ELF-1 (cell line): Measurements from ENCODE around the gene SCIN.
A peak's percentile ranks its signal among the peaks of the same experiment; 100 is the strongest.
"Not testable (repeated sequence)": the region's sequence is repeated elsewhere in the genome, so short reads cannot be mapped to it uniquely, and the experiment has no call there.

Experiments used
- DNase-seq: peaks from one replicate; pipeline ENCODE4 v3.0.0-alpha.2; 2016; ENCODE audit warnings: low read depth, low spot score

Gene SCIN

DNA sequence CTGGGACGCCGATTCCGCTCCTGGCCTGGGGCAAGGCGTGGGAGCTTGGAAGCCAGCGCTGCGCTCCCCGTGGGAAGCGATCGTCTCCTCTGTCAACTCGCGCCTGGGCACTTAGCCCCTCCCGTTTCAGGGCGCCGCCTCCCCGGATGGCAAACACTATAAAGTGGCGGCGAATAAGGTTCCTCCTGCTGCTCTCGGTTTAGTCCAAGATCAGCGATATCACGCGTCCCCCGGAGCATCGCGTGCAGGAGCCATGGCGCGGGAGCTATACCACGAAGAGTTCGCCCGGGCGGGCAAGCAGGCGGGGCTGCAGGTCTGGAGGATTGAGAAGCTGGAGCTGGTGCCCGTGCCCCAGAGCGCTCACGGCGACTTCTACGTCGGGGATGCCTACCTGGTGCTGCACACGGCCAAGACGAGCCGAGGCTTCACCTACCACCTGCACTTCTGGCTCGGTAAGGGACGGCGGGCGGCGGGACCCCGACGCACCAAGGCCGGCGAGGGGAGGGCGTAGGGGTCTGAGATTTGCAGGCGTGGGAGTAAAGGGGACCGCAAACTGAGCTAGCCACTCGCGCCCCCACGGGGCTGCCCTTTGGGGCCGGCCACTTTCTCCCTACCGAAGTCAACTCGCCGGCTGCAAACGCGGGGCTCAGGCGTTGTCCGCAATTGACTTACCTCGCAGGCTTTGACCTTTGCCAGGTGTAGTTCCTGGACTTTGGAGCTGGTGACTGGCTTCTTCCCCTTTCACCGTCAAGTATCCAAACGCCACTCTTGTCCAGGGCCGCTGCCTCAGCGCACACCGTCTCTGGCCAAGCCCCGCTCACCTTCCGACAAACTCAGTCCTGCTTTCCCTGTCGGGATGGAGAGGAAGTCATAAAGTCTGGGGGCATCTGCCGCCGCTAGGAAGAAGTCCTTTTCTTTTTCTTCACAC, at the start of gene SCIN:
TSS of gene SCIN (plus strand) at position 187 of the 928 bp plus-strand sequence. CDS start at position 254, 67 bp downstream.
- DNase-seq = peak; percentile 45

DNA sequence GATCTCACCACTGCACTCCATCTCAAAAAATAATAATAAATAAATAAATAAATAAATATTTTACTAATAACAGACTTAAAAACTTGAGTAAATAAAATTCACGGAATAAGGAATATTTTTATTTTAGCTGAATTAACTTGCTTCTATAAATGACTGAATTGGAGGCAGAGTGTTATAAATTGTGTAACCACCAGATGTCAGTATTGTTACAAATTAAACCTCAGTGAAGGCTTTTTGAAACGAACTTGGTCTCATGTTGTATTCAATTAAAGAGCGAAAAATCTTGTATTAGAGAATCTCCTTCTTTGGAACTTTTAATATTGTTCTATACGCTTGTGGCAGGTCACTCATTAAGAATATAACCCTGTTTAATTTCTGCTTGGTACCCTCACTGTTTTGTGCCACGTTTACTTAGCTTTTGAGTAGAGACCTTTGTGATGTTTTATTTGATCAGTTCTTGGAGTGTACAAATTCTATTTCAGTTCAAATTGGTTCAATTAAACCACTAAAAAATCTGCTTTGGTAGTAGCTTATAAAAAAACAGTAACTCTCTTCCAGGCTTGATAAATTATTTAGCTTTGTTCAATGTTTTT, 45.6 kb upstream of the SCIN start:
- DNase-seq = no peak

GRCh38 chr7:12526693-12527092, 43.8 kb upstream of the SCIN start:
- not testable (repeated sequence) for DNase-seq

DNA sequence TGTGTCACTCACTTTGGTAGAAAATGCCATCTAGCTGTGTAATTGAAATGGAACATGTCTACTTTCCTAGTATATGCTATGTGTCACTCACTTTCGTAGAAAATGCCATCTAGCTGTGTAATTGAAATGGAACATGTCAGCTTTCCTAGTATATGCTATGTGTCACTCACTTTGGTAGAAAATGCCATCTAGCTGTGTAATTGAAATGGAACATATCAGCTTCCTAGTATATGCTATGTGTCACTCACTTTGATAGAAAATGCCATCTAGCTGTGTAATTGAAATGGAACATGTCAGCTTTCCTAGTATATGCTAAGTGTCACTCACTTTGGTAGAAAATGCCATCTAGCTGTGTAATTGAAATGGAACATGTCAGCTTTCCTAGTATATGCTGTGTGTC, 42.9 kb upstream of the SCIN start:
- not testable (repeated sequence) for DNase-seq

GRCh38 chr7:12529971-12530710, 40.4 kb upstream of the SCIN start:
- DNase-seq = peak; percentile 4

- DNase-seq = no peak
Observed at GRCh38 chr7:12531784-12532183, 38.7 kb upstream of the SCIN start.

DNA sequence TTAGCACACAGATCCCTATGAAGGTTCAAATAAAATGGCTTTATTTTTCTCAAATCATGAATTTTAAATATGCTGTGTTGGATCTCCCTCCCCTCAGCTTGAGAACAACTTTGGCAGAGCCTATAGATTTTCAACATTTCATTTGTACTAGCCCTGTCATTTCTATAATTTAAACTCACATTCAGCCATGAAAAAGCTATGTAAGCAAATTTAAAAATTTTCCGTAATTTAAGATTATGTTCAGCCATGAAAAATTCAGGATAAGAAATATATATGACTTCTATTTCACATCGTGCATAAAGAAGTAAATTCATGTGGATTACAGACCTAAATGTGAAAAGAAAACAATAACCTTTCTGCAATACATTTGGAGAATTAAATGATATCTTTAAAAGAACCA, 36.5 kb upstream of the SCIN start:
- DNase-seq = no peak

DNA sequence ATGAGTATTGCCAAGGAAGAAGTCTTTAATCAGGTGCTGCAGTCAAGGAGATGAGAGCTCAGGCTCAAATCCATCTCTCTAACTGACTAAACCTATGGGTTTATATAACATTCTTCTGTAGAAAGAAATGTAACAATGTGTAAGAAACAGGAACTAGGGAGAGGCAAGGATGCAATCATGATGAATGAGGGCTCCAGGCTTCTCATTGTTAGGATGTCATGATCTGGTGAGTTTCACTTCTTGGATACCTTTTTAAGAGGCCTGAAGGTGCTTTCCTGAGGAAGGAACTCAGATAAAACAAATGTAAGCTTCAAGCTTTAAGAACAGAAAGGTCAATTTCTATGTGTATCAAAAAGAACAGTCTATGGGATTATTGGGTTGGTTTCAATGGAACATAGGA, 30.8 kb upstream of the SCIN start:
- no peak for DNase-seq

GRCh38 chr7:12540850-12541249, 29.7 kb upstream of the SCIN start:
- DNase-seq = no peak

DNA sequence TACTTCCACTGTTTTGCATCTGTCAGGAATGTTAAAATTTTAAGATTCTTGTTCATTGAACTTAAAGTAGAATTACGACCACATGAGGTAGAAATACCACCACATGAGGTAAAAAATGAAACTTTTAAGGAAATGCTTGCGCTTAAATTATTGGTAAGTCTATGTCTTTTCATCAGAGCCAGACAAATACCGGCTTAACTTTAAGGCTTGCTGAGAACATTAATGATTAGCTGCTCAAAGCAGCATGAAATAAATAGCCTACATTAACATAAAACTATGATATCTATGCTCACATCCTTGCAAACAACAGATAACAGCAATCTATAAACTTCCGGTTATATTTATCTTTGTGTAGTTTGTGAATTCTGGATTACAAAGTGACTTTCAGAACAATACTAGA, 26.9 kb upstream of the SCIN start:
- DNase-seq = no peak

DNA sequence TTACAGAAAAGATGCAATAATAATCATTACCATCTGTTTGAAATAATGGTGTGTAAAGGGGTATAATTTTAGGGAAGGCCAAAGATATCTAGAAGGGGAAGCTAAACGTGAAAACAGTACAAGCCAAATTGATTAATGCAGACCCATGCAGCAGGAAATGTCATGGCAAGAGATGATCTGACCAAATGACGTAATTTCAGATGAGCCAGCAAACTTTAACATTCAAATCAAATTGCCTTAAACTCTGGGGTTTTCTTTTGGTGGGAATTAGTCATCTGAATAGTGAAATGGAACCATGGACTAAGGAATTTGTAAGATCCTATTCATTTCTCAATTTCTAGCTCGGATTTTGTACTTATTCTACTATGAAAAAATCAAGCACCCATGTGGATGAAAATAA, 21.4 kb upstream of the SCIN start:
- no peak for DNase-seq

GRCh38 chr7:12550956-12551355, 19.6 kb upstream of the SCIN start:
- no peak for DNase-seq

DNA sequence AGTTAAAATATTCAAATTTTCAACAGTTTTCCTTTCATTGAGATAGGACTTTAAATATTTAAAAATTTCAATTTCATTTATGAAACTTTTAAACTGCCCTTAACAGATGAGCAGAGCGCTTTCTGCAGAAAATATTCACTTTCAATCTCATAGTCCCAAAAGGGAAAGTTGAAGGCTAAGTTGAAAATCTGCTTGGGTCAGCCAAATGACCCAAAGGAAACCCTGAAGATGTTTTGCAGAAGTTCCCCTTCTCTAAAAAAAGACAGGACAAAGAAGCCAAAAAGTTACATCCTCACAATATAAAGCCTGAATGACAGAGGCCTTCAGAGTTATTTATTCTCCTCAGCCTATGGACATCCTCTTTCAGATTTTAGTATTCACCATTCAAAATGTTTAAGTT, 17.6 kb upstream of the SCIN start:
- no peak for DNase-seq

- DNase-seq = no peak
Observed at GRCh38 chr7:12553416-12553815, 17.1 kb upstream of the SCIN start.

- no peak for DNase-seq
Observed at GRCh38 chr7:12554351-12554750, 16.2 kb upstream of the SCIN start.

- no peak for DNase-seq
Observed at GRCh38 chr7:12554872-12555271, 15.6 kb upstream of the SCIN start.

DNA sequence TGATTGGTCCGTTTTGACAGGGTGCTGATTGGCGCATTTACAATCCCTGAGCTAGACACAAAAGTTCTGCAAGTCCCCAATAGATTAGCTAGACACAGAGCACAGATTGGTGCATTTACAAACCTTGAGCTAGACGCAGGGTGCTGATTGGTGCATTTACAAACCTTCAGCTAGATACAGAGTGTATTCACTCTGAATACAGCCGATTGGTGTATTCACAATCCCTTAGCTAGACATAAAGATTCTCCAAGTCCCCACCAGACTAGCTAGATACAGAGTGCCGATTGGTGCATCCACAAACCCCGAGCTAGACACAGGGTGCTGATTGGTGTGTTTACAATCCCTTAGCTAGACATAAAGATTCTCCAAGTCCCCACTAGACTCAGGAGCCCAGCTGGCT, 14.8 kb upstream of the SCIN start:
- not testable (repeated sequence) for DNase-seq

DNA sequence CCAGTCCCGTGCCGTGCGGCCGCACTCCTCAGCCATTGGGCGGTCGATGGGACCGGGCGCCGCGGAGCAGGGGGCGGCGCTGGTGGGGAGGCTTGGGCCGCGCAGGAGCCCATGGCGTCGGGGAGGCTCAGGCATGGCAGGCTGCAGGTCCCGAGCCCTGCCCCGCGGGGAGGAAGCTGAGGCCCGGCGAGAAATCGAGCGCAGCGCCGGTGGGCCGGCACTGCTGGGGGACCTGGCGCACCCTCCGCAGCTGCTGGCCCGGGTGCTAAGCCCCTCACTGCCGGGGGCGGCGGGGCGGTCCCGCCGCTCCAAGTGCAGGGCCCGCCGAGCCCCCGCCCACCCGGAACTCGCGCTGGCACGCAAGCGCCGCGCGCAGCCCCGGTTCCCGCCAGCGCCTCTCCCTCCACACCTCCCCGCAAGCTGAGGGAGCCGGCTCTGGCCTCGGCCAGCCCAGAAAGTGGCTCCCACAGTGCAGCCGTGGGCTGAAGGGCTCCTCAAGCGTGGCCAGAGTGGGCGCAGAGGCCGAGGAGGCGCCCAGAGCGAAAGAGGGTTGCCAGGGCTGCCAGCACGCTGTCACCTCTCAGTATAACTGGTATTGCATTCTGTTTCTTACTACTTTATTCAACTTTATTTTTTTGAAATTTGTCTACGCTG, 14.3 kb upstream of the SCIN start:
- peak; percentile 34 for DNase-seq

DNA sequence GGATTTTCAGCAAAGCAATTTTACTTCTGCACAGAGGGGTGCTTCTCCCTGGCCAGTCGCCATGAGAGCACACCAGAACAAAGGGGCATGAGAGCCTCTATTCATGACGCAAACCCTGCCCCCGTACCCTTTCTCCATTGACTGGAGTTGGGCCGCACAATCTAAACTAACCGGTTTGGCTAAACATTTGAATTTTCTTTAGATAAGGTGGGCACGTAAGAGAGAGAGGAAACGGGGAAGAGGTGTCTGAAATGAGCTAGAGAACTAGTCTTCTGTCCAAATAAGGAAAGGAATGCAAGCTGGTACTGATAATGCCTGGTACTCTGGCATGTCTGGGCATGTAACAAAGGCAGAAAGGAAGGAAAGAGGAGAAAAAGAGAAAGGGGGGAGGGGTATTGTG, 13.2 kb upstream of the SCIN start:
- DNase-seq = peak; percentile 21

- no peak for DNase-seq
Observed at GRCh38 chr7:12564996-12565764, 5.3 kb upstream of the SCIN start.

DNA sequence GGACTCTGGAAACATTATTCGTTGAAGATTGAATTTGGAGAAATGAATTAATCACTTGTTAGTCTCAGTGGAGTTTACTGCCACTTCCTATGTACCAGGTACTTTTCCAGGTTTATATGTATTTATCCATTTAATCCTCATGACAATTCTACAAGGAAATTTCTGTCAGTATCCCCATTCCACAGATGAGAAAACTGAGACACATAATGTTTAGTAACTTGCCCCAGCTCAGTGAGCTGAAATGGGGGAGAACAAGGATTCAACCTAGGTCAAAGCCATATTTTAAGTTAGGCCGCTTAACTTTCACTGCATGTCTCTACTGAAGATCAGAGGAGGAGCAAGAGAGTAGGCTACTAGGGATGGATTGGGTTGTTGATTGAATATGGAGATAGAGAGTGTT, 4.6 kb upstream of the SCIN start:
- no peak for DNase-seq
